SK-N-MC (cell line): ENCODE data around the gene RPS14.

Experiments used
- EZH2 ChIP-seq: fragments of 200-600 bp; sonication (generic); IDR thresholded peaks from one replicate; pipeline ENCODE4 v1.6.1; 2017; ENCODE audit warnings: antibody characterized with exemption
- FOXP2 ChIP-seq: optimal IDR thresholded peaks from 2 replicates; pipeline ENCODE3; 2011; ENCODE audit warnings: mild to moderate bottlenecking, moderate library complexity; ENCODE audit not compliant: insufficient read depth; ENCODE audit errors: extremely low read length, control extremely low read depth
- POLR2AphosphoS5 ChIP-seq: IDR thresholded peaks from 2 replicates; pipeline ENCODE4 v1.6.1; 2012; ENCODE audit warnings: mild to moderate bottlenecking, low read depth, low read length, borderline replicate concordance

DNA sequence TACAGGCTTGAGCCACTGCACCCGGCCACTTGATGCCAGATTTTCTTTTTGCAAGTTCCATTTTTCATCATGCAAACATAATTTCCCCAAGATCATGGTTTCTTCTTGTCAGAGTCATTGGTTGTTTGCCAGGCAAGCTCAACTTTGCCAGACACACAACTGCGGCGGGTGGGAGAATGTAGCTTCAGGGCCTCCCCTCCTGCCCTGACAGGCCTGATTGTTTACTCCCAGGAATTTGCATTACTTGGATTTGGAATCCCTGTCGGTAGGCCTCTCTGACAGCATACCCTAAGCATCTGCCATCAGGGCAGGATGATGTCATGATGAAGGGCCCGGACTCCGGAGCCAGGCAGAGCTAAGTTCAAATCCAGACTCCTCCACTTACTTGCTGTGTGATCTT is 15.1 kb downstream of the RPS14 start:
- TF ChIP-seq POLR2AphosphoS5 (no peak), EZH2 (no peak), FOXP2 (no peak)
